GM18502 (cell line): Measurements from ENCODE around the gene KIF18A.

ENCODE experiments used
- ATAC-seq: cut with Tn5 transposase; IDR thresholded peaks from one replicate; pipeline ENCODE4 v1.9.1; 2021; ENCODE audit warnings: mild to moderate bottlenecking; ENCODE audit not compliant: unreplicated experiment, poor library complexity

KIF18A gene

DNA sequence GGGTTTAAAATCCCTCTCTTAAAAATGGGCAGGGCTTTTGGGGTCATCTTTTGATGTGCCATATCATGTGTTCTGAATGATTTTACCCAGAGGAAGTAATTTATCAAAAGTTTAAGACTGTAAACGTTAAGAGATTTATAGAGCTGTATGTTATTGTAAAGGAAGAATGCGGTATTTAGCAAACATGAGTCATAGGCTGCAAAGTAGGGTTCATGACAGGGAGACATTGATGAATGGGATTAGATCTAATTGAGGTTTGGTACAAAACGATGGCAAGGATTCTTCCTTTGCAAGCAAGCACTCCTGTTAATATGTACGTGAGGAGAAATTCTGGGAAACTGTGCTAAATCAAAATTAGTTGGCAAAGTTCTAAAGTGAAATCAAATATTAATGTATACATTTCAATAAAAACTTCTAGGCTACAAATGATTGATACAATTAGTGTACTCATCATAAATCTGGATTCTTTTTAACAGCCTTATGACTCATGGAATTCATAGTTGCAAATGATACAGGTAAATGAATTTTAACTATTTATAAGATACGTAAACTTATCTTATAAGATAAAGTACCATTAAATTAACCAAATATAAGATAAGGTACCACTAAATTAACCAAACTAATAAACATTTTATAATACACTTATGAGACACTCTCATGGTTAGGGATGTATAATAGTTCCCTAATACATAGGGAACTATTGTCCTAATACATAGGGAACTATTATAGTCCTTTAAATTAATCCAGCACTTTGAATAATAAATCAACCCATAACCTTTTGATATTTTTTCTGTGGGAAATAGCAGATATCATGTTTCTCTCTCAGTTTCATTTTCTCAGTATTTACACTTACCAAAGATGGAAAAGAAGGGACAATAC, 58.4 kb downstream of the KIF18A start:
- ATAC-seq, result no peak

DNA sequence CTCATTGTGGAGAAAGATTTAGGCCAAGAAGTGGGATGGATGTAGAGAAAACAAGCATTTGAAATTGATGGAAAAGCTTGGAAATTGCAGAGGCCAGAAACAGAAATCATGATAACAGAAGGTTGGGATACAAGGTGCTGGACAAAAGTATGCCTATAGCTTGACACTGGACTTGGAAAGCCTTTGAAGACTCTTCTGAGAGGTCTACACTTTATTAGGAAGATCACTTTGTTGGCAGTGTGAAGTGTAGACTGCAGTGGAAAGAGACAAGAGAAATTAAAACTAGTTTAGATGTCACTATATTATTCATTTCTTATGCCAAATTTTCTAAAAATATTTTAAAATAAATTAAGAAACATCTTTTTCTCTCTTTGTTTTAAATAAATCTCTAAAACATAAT, 59.1 kb downstream of the KIF18A start:
- no peak for ATAC-seq

DNA sequence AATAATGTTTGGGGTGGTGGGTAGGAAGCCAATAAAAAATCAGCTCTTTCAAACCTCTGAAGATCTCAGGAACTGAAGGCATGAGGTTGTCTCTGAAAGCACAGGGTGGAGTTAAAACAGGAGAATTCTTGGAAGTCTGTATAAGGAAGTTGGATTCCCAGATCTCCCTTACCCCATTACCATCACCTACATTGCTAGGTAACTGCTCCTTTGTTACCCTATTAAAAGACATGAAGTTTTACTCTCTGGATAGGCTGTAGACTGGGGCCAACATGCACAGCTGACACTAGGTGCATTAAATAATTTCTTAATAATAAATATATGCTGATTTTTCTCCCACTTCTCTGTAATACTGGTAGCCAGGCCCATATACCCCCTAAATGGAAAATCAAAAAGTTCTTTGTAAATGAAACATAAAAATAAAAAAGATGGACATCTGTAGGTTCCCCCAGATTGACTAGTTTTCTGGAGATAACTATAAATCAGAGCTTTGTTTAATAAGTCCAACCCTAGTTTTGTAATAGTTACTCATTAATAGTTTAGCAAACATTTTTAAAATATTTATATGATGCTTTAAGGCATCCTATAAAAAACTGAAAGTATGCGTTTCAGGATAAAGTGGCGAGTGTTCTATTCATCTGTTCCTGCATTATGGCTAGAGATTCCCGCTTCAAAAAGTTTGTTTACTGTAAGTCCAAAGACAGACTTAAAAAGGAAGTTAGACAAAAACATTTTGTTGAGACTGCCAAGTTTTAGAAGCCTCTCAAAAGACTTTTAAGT, 63.8 kb downstream of the KIF18A start:
- no peak for ATAC-seq

DNA sequence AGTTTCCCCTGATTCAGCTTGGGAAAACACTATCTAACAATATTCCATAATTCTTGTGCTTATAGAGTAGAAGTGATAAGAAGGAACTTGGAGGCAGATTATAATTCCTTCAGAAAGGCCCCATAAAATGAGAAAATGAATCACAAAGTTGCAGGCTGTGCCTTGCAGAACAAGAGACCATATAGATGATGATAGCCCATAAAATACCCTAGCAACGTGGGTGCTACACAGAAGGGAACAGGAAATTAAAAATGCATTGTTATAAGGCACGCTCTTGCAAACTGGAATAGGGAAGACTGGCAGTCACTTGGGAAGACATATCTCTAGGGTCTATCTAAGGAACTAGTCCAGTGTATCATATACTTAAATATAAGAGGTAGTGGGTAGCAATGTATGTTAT, 67.6 kb downstream of the KIF18A start:
- ATAC-seq, result no peak

DNA sequence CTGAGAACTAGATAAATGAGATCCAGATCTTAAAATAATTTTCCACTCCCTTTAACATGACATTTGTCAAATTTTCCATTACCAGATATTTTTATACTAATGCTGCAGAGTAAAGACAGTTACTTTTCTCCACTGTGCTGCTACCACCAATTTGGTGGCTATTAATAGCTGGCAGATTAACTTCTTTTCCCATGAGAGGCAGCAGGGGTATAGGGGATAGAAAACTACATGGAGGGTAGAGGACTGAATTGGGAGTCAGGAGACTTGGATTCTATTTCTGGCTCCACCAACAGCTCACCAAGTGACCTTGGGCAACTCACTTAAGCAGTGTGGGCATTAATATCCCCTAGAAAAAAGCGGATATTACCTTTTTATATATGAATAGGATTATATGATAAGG, 69.2 kb downstream of the KIF18A start:
- ATAC-seq, result no peak

DNA sequence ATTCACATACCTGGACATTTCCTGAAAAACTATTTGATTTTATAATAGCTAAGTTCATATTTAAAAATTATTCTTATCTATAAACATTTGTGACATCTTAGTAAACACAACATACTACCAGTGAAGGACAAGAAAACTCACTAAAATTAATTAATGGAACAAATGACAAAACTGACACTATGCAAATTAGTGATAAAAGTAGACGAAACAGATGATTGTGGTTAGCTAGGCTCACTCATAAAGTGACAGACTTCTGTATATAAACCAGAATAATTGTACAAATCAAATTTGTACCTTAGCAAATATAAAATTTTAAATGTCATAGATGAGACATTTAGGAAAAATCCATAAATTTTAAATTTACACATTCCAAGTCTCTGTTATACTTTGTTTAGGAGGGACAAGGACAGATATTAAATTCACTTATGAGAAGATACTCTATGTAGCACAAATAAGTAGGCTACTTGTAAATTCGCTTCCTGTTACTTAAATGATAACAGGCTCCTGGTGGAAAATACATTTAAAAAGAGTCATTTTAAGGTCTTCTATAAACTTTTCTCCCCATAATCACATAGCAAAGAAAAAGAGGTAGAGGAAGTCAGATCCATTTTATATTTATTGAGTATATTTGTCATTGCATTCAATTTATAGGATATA, 81.2 kb downstream of the KIF18A start:
- peak; percentile 83 for ATAC-seq

DNA sequence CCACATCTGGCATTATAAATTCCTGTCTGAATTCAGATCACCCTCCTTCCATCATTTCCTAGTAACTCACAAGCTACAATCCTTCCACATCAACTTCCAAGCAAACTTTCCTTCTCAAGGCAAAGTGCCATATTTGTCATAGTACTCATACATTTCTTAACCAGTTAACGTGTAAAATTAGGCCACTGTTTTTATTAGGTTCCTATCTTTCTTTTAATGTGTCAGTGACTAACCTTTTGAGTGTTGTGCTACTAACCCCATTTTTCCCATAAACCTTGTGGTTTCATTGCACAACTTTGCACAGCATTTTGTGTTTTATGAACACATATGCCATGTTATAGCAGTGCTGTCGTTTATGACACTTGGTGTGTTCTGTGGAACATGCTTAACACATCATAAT, 90.1 kb downstream of the KIF18A start:
- no peak for ATAC-seq

DNA sequence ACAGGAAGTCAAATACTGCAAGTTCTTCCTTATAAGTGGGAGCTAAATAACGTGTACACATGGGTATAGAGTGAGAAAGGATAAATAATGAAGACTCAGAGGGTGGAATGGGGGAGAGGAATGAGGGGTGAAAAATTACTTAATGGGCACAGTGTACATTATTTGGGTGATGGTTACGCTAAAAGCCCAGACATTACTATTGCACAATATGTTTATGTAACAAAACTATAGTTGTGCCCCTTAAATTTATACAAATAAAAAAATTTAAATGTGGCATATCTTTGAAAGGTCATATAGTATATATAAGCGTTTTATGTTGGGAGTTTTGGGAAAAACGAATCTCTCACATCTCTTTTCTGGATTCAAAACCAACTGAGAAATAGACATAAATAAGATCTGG, 96.1 kb downstream of the KIF18A start:
- ATAC-seq, result no peak

DNA sequence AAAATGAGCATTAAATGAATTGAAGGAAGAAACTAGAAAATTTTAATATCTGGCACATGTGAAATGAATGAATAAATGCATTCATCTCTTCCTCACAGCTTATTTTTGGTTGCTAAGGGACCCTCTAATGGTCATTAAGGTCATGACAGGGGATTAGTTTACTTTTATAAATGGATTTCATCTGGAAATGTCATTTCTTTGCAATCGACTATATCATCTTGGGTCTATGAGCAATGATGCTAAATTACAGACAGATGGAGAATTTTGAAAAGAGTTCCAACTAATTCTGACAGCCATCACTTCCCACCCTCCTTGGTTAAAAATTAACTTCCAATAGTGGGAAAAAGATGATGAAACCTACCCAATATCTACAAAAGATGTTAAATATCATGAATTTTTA, 98.0 kb downstream of the KIF18A start:
- no peak for ATAC-seq

DNA sequence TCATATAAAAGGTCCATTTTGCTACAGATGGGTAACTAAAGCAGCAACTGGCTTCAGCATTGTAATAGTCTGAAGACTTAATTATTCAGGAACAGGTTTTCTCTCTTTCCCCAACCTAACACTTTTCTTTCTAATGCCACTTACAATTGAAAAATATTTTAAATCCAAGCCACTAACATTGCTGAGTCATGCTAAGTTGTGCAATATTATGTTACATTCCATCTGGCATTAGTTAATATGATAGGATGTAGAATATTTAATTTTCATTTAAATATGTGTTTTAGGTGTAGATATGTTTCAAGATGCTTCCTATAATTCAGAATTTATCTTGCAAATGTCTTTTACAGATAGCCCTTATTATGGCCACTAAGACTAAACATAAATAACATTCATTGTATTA, 98.6 kb downstream of the KIF18A start:
- no peak for ATAC-seq

DNA sequence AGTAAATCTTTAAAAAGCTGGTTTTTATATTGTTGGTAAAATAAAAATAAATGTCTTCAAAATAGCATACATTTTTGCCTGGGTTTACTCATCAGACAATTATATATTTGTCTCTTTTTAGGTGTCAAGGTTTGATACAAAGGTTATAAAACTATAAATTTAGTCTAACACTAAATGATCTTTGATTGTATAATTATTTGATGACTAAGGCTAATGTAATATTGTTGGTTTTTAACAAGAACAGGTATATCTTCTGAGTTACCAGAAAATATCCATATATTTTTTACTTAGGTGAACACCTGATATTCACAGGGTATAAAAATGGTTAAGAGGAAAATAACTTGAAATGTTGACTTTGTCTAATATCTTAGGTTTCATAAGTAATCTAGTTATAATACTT, 104.3 kb downstream of the KIF18A start:
- no peak for ATAC-seq

DNA sequence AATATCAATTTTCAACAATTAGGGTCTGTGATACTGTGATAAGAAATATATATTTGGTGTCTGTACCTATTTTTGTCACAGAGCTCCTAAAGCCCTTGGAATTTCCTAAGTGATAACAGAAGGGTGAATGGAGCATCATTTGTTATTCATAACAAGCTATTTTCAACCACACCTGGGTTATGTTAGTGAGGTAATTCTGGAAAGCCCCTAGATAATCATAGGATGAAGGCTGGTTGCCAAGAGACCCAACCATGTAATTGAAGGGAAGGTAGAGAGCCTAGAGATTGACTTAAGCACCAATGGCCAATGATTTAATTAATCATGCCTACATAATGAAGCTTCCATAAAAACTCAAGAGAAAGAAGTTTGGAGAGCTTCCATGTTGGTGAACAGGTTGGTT, 109.4 kb downstream of the KIF18A start:
- ATAC-seq, result no peak

DNA sequence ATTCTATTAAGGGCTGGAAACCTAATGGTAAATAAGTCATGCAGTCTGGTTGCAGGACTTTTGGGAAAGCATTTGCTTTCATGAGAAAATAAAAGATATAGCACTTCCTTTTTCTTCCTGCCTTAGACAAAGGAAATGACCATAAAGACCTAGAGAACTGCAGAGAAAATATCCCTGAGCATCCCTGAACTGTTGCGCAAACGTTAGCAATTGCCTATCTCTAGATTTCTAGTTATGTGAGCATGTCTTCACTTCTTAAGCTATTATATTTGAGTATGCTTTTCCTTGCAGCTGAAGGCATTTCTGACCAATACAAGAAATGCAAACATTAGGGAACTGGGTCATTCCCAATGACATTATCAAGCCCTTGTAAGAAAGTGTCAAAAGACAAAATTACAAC, 110.6 kb downstream of the KIF18A start:
- ATAC-seq, result no peak

DNA sequence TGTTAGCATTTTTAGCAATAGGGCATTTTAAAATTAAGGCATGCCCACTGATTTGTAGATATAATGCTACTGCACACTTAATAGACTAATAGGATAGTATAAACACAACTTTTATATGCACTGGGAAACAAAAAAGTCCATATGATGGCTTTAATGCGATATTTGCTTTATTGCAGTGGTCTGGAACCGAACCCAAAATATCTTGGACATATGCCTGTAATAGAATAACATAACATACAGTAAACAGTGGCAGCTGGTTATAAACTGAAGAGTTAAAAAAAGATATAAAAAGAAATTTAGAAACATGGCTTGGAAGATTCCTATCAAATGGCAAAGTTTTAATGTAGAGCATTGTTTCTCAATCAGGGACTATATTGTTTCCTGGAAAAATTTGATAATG, 111.9 kb downstream of the KIF18A start:
- no peak for ATAC-seq

DNA sequence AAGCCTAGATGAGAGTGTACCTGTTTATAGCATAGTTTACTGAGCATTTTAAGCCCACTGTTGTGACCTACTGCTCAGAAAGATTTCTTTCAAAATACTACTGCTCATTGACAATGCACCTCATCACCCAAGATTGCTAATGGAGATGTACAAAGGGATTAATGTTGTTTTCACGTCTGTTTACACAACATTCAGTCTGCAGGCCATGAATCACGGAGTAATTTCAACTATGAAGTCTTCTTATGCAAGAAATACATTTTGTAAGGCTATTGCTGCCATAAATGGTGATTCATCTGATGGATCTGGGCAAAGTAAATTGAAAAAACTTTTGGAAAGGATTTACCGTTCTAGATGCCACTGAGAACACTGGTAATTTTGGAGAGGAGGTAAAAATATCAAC, 112.9 kb downstream of the KIF18A start:
- ATAC-seq, result no peak

DNA sequence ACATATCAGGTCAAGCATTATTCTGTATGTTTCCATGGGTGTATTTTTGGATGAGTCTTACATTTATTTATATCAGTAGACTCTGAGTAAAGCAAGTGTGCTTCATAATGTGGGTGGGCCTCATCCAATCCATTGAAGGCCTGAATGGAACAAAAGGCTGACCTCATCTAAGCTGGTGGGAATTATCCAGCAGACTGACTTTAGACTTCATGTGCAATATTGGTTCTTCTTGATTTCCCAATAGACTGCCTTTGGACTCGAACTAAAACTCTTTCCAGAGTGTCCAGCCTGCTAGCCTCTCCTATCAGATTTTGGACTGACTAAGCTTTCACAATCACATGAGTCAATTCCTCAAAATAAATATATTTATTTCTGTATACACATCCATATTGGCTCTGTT, 116.2 kb downstream of the KIF18A start:
- ATAC-seq, result no peak

DNA sequence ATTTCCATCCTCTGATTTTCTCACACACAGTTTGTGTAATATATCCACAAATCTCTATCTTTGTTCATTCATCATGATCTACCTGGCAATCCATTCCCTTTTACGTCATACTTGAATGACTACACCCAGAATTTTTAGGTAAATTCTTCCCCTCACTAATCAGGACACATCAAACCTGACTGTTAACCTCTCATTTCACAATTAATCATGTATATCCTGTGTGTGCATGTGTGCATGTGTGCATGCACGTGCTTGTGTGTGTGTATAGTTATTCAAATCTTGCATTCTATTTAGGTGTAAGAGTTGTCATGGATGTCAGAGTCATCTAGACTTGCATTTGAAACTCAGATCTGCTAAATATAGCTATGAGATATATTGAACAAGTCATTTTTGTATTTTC, 130.4 kb downstream of the KIF18A start:
- no peak for ATAC-seq

DNA sequence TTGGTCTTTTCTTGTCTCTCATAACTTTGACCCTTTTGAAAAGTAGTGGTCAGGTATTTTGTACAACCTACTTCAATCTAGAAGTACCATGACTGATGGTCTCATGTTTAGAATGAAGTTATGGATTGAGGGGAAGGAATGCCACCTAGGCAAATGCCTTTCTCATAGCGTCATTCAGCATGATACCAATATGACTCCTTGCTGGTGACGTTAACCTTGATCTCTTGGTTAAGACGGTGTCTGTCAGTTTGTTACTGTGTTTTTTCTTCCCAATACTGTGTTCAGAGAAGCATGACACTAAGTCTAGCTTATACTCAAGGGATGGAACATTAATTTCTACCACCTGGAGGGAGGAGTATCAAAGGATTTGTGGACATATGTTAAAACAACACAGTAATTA, 130.9 kb downstream of the KIF18A start:
- ATAC-seq, result no peak

DNA sequence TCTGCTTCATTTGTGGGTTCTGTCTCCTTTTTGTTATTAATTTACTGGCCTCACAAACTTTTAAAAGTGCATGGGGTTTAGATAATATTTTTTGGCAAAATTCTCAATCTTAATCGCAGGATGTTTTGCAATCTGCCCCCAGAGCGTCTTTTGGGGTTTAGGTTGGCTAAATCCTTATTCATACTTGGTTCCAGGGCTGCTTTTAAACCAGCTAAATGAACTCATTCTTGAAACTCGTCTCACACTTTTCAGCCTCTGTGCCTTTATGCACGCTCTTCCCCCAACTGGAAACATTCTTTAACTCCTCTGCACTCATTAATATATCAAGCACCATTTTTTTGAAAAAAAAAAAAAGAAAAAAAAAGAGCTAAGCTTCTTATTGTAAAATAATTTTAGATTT, 131.7 kb downstream of the KIF18A start:
- no peak for ATAC-seq

DNA sequence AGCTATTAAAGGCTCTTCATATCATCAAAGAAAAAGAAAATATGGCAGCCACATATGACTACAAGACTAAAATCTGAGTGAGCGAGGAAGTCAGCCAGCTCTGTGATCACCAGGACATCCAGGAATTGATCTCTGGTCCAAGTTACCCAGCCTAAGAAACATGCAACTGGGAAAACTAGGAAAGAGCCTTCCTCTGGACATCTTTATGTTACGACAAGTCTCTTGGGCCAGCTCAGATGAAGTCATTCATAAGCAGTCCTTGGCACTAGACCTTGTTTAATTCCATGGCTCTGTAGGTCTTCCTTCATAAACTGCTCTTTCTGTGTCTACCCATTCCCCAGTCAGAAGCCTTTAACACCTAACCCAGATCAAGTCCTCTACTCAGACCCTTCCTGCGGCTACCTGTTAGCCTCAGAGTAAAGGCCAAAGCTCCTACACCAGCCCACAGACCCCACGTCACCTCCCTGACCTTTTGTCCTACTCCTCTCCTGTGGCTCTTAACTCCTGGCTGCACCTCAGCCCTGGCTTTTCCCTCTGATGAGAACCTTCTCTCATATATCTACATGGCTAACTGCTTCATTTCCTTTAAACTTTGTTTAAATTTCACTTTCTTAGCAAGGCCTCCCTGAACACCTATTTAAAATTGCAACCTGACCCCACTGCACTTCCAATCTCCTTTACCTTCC, 134.0 kb downstream of the KIF18A start:
- ATAC-seq, result no peak
